Chondrocyte (in vitro differentiated cells): ENCODE results near the gene GNPDA1. TPM values are rescaled to one million over a fixed set of nuclear protein-coding genes. Genes with fewer than 3 reads are reported as not detected.

Source experiments
- DNase-seq: peaks from one replicate; pipeline ENCODE4 v3.0.0; 2021; ENCODE audit warnings: mixed read lengths, low spot score
- H3K27ac Mint-ChIP-seq: one replicate; pipeline ENCODE4 v1.8.0; 2021; ENCODE audit warnings: mild to moderate bottlenecking, moderate library complexity, mixed read lengths; ENCODE audit not compliant: unreplicated experiment
- H3K27me3 Mint-ChIP-seq: 2 replicates; pipeline ENCODE4 v1.8.0; 2021; ENCODE audit warnings: low read depth, mixed read lengths
- H3K36me3 Mint-ChIP-seq: 2 replicates; pipeline ENCODE4 v1.8.0; 2021; ENCODE audit warnings: low read depth, mixed read lengths
- H3K4me1 Mint-ChIP-seq: 2 replicates; pipeline ENCODE4 v1.8.0; 2021; ENCODE audit warnings: low read depth, mild to moderate bottlenecking, mixed read lengths
- H3K4me3 Mint-ChIP-seq: one replicate; pipeline ENCODE4 v1.8.0; 2021; ENCODE audit warnings: mild to moderate bottlenecking, moderate library complexity, mixed read lengths; ENCODE audit not compliant: unreplicated experiment
- H3K9me3 Mint-ChIP-seq: 2 replicates; pipeline ENCODE4 v1.8.0; 2021; ENCODE audit warnings: low read depth, mixed read lengths
- total RNA-seq: library from RNA; stranded (reverse); gene quantifications from 3 replicates; pipeline ENCODE4 v1.2.1, GENCODE V29; 2021
- TF ChIP-seq, protein P1 (sequence below): fragments of 200-600 bp; sonication (generic); IDR thresholded peaks from 2 replicates; pipeline ENCODE4 v1.5.0; 2021; ENCODE audit warnings: antibody characterized with exemption, mild to moderate bottlenecking, moderate library complexity

Gene GNPDA1
- total RNA-seq, 1 donor from 2014 or later, result 34.5 TPM

- no peak for DNase-seq
- H3K27ac Mint-ChIP-seq, result no peak overlapping the region
- H3K4me1 Mint-ChIP-seq, result peaks cover 6% of the 10 kb centered on the region
- no peak overlapping the region for H3K4me3 Mint-ChIP-seq
- H3K36me3 Mint-ChIP-seq, result no peaks in the 10 kb centered on the region
- H3K9me3 Mint-ChIP-seq, result no peaks in the 10 kb centered on the region
- H3K27me3 Mint-ChIP-seq, result no peaks in the 10 kb centered on the region
- TF ChIP-seq, protein P1, sequence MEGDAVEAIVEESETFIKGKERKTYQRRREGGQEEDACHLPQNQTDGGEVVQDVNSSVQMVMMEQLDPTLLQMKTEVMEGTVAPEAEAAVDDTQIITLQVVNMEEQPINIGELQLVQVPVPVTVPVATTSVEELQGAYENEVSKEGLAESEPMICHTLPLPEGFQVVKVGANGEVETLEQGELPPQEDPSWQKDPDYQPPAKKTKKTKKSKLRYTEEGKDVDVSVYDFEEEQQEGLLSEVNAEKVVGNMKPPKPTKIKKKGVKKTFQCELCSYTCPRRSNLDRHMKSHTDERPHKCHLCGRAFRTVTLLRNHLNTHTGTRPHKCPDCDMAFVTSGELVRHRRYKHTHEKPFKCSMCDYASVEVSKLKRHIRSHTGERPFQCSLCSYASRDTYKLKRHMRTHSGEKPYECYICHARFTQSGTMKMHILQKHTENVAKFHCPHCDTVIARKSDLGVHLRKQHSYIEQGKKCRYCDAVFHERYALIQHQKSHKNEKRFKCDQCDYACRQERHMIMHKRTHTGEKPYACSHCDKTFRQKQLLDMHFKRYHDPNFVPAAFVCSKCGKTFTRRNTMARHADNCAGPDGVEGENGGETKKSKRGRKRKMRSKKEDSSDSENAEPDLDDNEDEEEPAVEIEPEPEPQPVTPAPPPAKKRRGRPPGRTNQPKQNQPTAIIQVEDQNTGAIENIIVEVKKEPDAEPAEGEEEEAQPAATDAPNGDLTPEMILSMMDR, result no peak
Measured at GRCh38 chr5:141961466-141961865, 51.4 kb downstream of the GNPDA1 start.

- Mint-ChIP-seq H3K4me3 (no peak overlapping the region), H3K9me3 (no peaks in the 10 kb centered on the region), H3K36me3 (no peaks in the 10 kb centered on the region), H3K4me1 (peaks cover 6% of the 10 kb centered on the region), H3K27ac (no peak overlapping the region), H3K27me3 (no peaks in the 10 kb centered on the region)
- DNase-seq, result no peak
- TF ChIP-seq, protein P1, result peak; percentile 94
Measured at GRCh38 chr5:141960449-141961323, 52.1 kb downstream of the GNPDA1 start.

- H3K27ac Mint-ChIP-seq, result no peak overlapping the region
- no peaks in the 10 kb centered on the region for H3K36me3 Mint-ChIP-seq
- H3K4me1 Mint-ChIP-seq, result peaks cover 6% of the 10 kb centered on the region
- DNase-seq, result no peak
- no peak overlapping the region for H3K4me3 Mint-ChIP-seq
- no peaks in the 10 kb centered on the region for H3K27me3 Mint-ChIP-seq
- TF ChIP-seq, protein P1, result no peak
- H3K9me3 Mint-ChIP-seq, result no peaks in the 10 kb centered on the region
Measured at GRCh38 chr5:141960018-141960417, 52.8 kb downstream of the GNPDA1 start.

DNA sequence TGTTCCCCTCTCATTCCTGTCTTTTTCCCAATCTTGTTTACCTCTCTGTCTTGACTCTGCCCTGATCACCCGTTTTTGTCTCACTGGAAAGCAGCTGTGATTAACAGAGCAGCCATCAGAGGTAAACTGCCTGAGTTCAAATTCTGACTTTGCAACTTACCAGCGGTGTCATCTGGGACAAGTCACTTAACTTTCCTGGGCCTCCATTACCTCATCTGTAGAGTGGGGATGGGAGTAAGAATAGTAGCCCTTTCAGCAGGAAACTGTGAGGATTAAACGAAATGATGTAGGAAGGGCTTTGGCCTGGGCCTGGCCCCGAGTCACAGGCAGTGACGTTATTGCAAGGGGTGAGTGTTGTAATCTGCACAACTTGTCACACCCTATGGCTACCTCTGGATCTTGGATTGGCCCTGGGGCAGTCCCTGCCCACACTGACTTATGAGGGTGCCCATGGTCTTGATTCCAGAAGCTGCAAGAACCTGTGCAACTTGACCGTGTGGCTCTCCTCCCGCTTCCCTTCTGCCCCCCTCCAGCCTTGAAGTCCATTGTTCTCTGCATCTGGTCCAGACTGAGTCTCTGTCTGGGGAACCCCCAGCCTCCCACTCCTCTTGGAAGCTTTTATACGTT lies 54.2 kb downstream of the GNPDA1 start:
- H3K9me3 Mint-ChIP-seq, result no peaks in the 10 kb centered on the region
- no peak overlapping the region for H3K4me3 Mint-ChIP-seq

GRCh38 chr5:141958113-141958512 lies 54.7 kb downstream of the GNPDA1 start, which contains the start of gene PCDH12:
PCDH12 (minus strand) TSS chr5:141958202; CDS start chr5:141957851, 351 bp downstream.
- no peak within 1 kb of the TSS for H3K4me3 Mint-ChIP-seq
- peaks cover 6% of the 10 kb centered on the region for H3K4me1 Mint-ChIP-seq
- DNase-seq, result no peak
- no peaks in the 10 kb centered on the region for H3K36me3 Mint-ChIP-seq
- no peaks in the 10 kb centered on the region for H3K27me3 Mint-ChIP-seq
- no peak within 1 kb of the TSS for H3K27ac Mint-ChIP-seq
- H3K9me3 Mint-ChIP-seq, result no peaks in the 10 kb centered on the region
- TF ChIP-seq, protein P1, result no peak

More for the DNA sequence above, 54.2 kb downstream of the GNPDA1 start:
- no peak overlapping the region for H3K27ac Mint-ChIP-seq
- H3K36me3 Mint-ChIP-seq, result no peaks in the 10 kb centered on the region
- DNase-seq, result no peak
- TF ChIP-seq, protein P1, result no peak
- no peaks in the 10 kb centered on the region for H3K27me3 Mint-ChIP-seq
- peaks cover 6% of the 10 kb centered on the region for H3K4me1 Mint-ChIP-seq
